ENCODE measurements around the gene NTRK1. TPM values are rescaled to one million over a fixed set of nuclear protein-coding genes. Genes with fewer than 3 reads are reported as not detected.
A peak's percentile ranks its signal among the peaks of the same experiment; 100 is the strongest.

Gene NTRK1
- total and polyA plus RNA-seq, 2 donors (not counting 1 experiment from before 2014, with no cell fraction given): not detected

- H3K36me3 ChIP-seq (ENCODE audit: control insufficient read depth, insufficient read depth, low read length): peaks cover 6% of the 10 kb centered on the region
- peak; percentile 59 to 72 for DNase-seq (ENCODE audit: low read depth in 2 of 2)
- peak overlapping the region; percentile 95 for H3K27ac ChIP-seq (ENCODE audit: insufficient read depth, low read length)
Measured at GRCh38 chr1:156899956-156900718, 39.5 kb downstream of the NTRK1 start.

GRCh38 chr1:156900896-156901589 lies 40.4 kb downstream of the NTRK1 start:
- no peak for TF ChIP-seq CTCF (conservative IDR thresholded peaks at IDR 0.05 in 1 of 2, IDR thresholded peaks at IDR 0.05 in 1 of 2; ENCODE audit: low read depth in 1 of 2, low read length in 2 of 2)
- no peak for TF ChIP-seq EZH2 (IDR thresholded peaks at IDR 0.05; ENCODE audit: low read length, missing control alignments)
- H3K4me1 ChIP-seq (ENCODE audit: control insufficient read depth, extremely low read depth, insufficient read depth, low read length): peaks cover 76% of the 10 kb centered on the region
- no peaks in the 10 kb centered on the region for H4K20me1 ChIP-seq (ENCODE audit: control insufficient read depth, extremely low read depth, insufficient read depth, low read length)
- no peaks in the 10 kb centered on the region for H3K9me3 ChIP-seq (ENCODE audit: control insufficient read depth, insufficient read depth, low read depth, low read length)
- H3K79me2 ChIP-seq (ENCODE audit: control insufficient read depth, insufficient read depth, low read length): peaks cover 79% of the 10 kb centered on the region
- no peak overlapping the region for H2AFZ ChIP-seq (ENCODE audit: low read length)
- no peaks in the 10 kb centered on the region for H3K27me3 ChIP-seq (ENCODE audit: control insufficient read depth, insufficient read depth, low read length)
- H3K4me3 ChIP-seq (replicated peaks in 1 of 4; ENCODE audit: control extremely low read depth in 1 of 4, insufficient read depth in 1 of 4, low read depth in 3 of 4, low read length in 4 of 4): no peak overlapping the region
- no peak overlapping the region for H3K9ac ChIP-seq (ENCODE audit: insufficient read depth, low read length)
- H3K27ac ChIP-seq (ENCODE audit: insufficient read depth, low read length): peak overlapping the region; percentile 69
- DNase-seq (ENCODE audit: low read depth in 2 of 2): no peak
- H3K36me3 ChIP-seq (ENCODE audit: control insufficient read depth, insufficient read depth, low read length): peaks cover 11% of the 10 kb centered on the region
- no peak overlapping the region for H3K4me2 ChIP-seq (ENCODE audit: extremely low read depth, insufficient read depth, low read length)

More at GRCh38 chr1:156899956-156900718, 39.5 kb downstream of the NTRK1 start:
- TF ChIP-seq CTCF (conservative IDR thresholded peaks at IDR 0.05 in 1 of 2, IDR thresholded peaks at IDR 0.05 in 1 of 2; ENCODE audit: low read depth in 1 of 2, low read length in 2 of 2): no peak
- TF ChIP-seq EZH2 (IDR thresholded peaks at IDR 0.05; ENCODE audit: low read length, missing control alignments): no peak
- Histone ChIP-seq H3K4me3 (replicated peaks in 1 of 4; ENCODE audit: control extremely low read depth in 1 of 4, insufficient read depth in 1 of 4, low read depth in 3 of 4, low read length in 4 of 4) (no peak overlapping the region), H3K9me3 (ENCODE audit: control insufficient read depth, insufficient read depth, low read depth, low read length) (no peaks in the 10 kb centered on the region), H2AFZ (ENCODE audit: low read length) (no peak overlapping the region), H3K79me2 (ENCODE audit: control insufficient read depth, insufficient read depth, low read length) (peaks cover 76% of the 10 kb centered on the region), H3K4me2 (ENCODE audit: extremely low read depth, insufficient read depth, low read length) (no peak overlapping the region), H3K27me3 (ENCODE audit: control insufficient read depth, insufficient read depth, low read length) (no peaks in the 10 kb centered on the region), H4K20me1 (ENCODE audit: control insufficient read depth, extremely low read depth, insufficient read depth, low read length) (no peaks in the 10 kb centered on the region), H3K9ac (ENCODE audit: insufficient read depth, low read length) (peak overlapping the region; percentile 54), H3K4me1 (ENCODE audit: control insufficient read depth, extremely low read depth, insufficient read depth, low read length) (peaks cover 77% of the 10 kb centered on the region)

GRCh38 chr1:156901590-156901900 lies 40.9 kb downstream of the NTRK1 start:
- TF ChIP-seq EZH2 (IDR thresholded peaks at IDR 0.05; ENCODE audit: low read length, missing control alignments) (no peak), CTCF (conservative IDR thresholded peaks at IDR 0.05 in 1 of 2, IDR thresholded peaks at IDR 0.05 in 1 of 2; ENCODE audit: low read depth in 1 of 2, low read length in 2 of 2) (no peak)
- Histone ChIP-seq H3K79me2 (ENCODE audit: control insufficient read depth, insufficient read depth, low read length) (peaks cover 80% of the 10 kb centered on the region), H4K20me1 (ENCODE audit: control insufficient read depth, extremely low read depth, insufficient read depth, low read length) (no peaks in the 10 kb centered on the region), H2AFZ (ENCODE audit: low read length) (no peak overlapping the region), H3K9me3 (ENCODE audit: control insufficient read depth, insufficient read depth, low read depth, low read length) (no peaks in the 10 kb centered on the region), H3K36me3 (ENCODE audit: control insufficient read depth, insufficient read depth, low read length) (peaks cover 15% of the 10 kb centered on the region), H3K4me2 (ENCODE audit: extremely low read depth, insufficient read depth, low read length) (no peak overlapping the region), H3K4me3 (replicated peaks in 1 of 4; ENCODE audit: control extremely low read depth in 1 of 4, insufficient read depth in 1 of 4, low read depth in 3 of 4, low read length in 4 of 4) (no peak overlapping the region), H3K27ac (ENCODE audit: insufficient read depth, low read length) (peak overlapping the region; percentile 69), H3K9ac (ENCODE audit: insufficient read depth, low read length) (peak overlapping the region; percentile 1), H3K4me1 (ENCODE audit: control insufficient read depth, extremely low read depth, insufficient read depth, low read length) (peaks cover 71% of the 10 kb centered on the region), H3K27me3 (ENCODE audit: control insufficient read depth, insufficient read depth, low read length) (no peaks in the 10 kb centered on the region)
- no peak for DNase-seq (ENCODE audit: low read depth in 2 of 2)
